ENCODE measurements around the gene RHOJ. TPM values are rescaled to one million over a fixed set of nuclear protein-coding genes. Genes with fewer than 3 reads are reported as not detected.

The RHOJ gene
- total RNA-seq, 1 experiment from 2014 or later = not detected

- no peak for ATAC-seq
- ChIA-PET CTCF (no interaction called here), RAD21 (ENCODE audit: low non-redundant PET in 1 of 2, low total read pairs in 2 of 2, uncharacterized antibody in 2 of 2, unreplicated experiment in 2 of 2) (no interaction called here), POLR2A (no interaction called here)
- Histone ChIP-seq H3K9me3 (ENCODE audit: control insufficient read depth in 1 of 2, insufficient read depth in 1 of 2, low read depth in 1 of 2, low read length in 2 of 2) (no peaks in the 10 kb centered on the region), H3K4me2 (ENCODE audit: low read length) (no peak overlapping the region), H3K36me3 (ENCODE audit: control insufficient read depth in 1 of 2, insufficient read depth in 2 of 2, low read length in 2 of 2) (no peaks in the 10 kb centered on the region), H3K9ac (ENCODE audit: low read length) (no peak overlapping the region), H3K4me3 (replicated peaks in 1 of 2; ENCODE audit: low read depth in 1 of 2, low read length in 2 of 2) (no peak overlapping the region), H3K4me1 (ENCODE audit: control insufficient read depth in 1 of 2, insufficient read depth in 2 of 2, low read length in 2 of 2) (no peaks in the 10 kb centered on the region), H2AFZ (ENCODE audit: low read depth, low read length, poor library complexity, severe bottlenecking) (no peak overlapping the region), H3K79me2 (ENCODE audit: insufficient read depth, low read length) (no peaks in the 10 kb centered on the region), H3K9me2 (ENCODE audit: insufficient read depth) (no peaks in the 10 kb centered on the region), H3K27me3 (ENCODE audit: insufficient read depth, low read length) (peaks cover 28% of the 10 kb centered on the region), H4K20me1 (ENCODE audit: insufficient read depth) (no peaks in the 10 kb centered on the region), H3K27ac (ENCODE audit: low read depth, low read length) (no peak overlapping the region)
- BruUV-seq (replicated peaks) = no TSS peak
- TF ChIP-seq CTCF (IDR thresholded peaks at IDR 0.05 in 2 of 3, conservative IDR thresholded peaks at IDR 0.05 in 1 of 3; ENCODE audit: borderline replicate concordance in 1 of 3, insufficient read depth in 1 of 3, low read depth in 2 of 3, low read length in 2 of 3) = no peak
- no peak for TF ChIP-seq JUND (IDR thresholded peaks at IDR 0.05)
- TF ChIP-seq FOSL1 (IDR thresholded peaks at IDR 0.05; ENCODE audit: low read depth) = no peak
- no peak for TF ChIP-seq EZH2phosphoT487 (IDR thresholded peaks at IDR 0.05; ENCODE audit: borderline replicate concordance)
- no peak for TF ChIP-seq SP1 (IDR thresholded peaks at IDR 0.05; ENCODE audit: low read depth)
- TF ChIP-seq SRF (IDR thresholded peaks at IDR 0.05; ENCODE audit: low read depth) = no peak
- no peak for TF ChIP-seq ATF3 (IDR thresholded peaks at IDR 0.05)
- no peak for TF ChIP-seq RAD21 (IDR thresholded peaks at IDR 0.05; ENCODE audit: low read depth)
- no peak for TF ChIP-seq MAX (IDR thresholded peaks at IDR 0.05)
- no peak for TF ChIP-seq EGR1 (IDR thresholded peaks at IDR 0.05; ENCODE audit: low read depth)
- no peak for TF ChIP-seq ZBTB33 (IDR thresholded peaks at IDR 0.05; ENCODE audit: extremely low read depth, insufficient replicate concordance, low read length)
- no peak for TF ChIP-seq ZFX (IDR thresholded peaks at IDR 0.05)
- TF ChIP-seq EZH2 (IDR thresholded peaks at IDR 0.05) = no peak
- TF ChIP-seq POLR2AphosphoS5 (IDR thresholded peaks at IDR 0.05; ENCODE audit: low read depth, low read length) = no peak
- intact Hi-C loops (cut with micrococcal nuclease) = no loop called here
- DNase-seq (ENCODE audit: low read depth, low spot score) = no peak
These were observed 62.9 kb downstream of the RHOJ start for GRCh38 chr14:63267171-63267570.
